ENCODE results near the gene BTNL3.
"Not testable (repeated sequence)": the region's sequence is repeated elsewhere in the genome, so short reads cannot be mapped to it uniquely, and the experiment has no call there.

BTNL3 gene

DNA sequence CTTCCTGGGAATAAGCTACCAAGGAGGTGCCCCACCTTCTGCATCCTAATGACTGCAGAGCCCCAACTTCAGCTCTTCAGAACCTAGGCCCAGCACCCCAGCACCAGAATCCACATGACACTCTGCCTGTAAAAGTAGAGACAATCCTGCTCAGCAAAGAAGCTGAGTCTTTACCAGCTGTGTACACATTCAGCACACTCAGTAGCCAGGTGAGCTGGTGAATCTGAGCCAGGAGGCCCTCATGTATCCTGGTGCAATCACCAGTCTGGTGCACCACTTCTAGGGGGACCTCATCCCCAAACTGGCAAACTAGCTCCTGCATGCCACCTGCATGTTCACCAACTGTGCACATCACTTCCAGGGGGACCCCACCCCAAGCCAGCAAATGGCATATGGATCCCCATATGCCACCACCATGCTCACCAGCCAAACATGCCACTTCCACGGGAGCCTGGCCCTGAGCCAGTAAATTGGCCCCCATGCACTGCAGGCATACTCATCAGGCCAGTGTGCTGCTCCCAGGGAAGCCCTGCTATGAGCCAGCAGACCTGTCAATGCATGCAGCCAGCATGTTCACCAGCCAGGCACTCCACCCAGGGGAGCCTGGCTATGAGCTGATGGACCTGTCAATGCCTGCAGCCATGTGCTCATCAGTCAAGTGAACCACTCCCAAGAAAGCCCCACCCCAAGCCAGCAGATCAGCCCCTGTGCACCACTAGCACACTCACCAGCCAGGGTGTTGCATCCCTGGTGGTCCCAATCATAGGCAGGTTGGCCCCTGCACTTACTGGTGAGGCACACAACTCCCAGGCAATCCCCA lies 35.8 kb downstream of the BTNL3 start:
- no peak for DNase-seq (ENCODE audit: low read depth in 2 of 2, low spot score in 1 of 2)

DNA sequence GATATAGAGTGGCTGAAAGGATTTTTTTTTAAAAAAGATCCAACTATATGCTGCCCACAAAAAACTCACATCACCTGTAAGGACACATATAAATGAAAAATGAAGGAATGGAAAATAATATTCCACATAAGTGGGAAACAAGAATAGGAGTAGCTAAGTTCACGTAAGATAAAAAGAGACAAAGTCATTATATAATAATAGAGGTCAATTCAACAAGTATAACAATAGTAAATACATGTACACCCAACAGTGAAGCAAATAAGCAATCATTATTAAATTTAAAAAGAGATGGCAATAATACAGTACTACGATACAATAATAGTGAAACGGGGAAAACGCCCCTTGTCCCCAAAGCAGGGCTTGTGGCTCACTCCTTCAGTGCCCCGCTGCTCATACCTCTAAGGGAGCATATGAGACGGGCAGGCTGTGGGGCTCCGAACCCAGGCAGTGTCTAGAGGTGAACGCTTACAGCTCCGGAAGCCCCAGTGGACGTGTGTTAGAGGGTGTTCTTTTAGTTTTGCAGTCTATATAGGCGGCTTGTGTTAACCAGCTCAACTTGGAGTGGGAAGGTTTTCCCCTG lies 38.9 kb downstream of the BTNL3 start:
- DNase-seq (ENCODE audit: low read depth in 2 of 2, low spot score in 1 of 2) = no peak

- DNase-seq (ENCODE audit: low read depth in 2 of 2, low spot score in 1 of 2) = no peak
Measured at GRCh38 chr5:181028032-181028819, 39.6 kb downstream of the BTNL3 start.

GRCh38 chr5:181031716-181032115 lies 43.1 kb downstream of the BTNL3 start:
- DNase-seq (ENCODE audit: low read depth in 2 of 2, low spot score in 1 of 2) = no peak

DNA sequence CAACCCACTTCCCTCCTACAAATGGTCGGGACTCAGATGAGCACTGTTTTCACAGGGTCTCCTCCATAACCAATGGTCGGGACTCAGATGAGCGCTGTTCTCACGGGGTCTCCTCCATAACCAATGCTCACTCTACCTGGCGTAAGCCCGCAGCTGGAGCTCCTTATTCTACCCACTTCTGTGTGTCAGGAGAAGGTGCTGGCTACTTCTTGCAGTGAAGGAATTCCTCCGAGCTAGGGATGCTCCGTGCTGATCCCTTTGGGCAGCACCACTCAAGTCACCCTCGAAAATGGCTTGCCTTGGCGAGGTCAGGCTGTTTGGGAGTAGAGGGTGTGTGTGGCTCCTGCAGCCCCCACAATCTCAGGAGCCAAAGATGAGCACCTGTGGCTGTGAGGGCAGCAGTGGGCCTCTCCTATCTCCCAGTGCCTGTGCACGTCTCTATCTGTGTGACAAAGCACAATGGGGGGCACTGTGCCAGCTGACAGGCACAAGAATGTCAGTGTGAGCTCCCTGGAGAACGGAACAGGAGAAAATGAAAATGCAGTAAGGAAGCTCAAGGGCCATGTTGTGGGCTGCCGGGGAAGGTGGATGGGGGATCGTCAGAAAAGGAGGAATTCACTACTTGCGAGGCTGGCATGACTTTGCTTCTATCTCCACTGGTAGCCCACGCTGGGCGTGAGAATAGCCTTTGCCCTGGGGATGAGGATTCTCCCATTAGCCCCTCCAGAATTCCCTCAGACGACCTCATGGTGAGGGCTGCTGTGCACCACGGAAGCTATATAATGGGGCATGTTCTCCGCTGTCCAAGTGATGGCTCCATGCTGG lies 47.6 kb downstream of the BTNL3 start:
- no peak for DNase-seq (ENCODE audit: low read depth in 2 of 2, low spot score in 1 of 2)

GRCh38 chr5:181036816-181037364 lies 48.2 kb downstream of the BTNL3 start:
- no peak for DNase-seq (ENCODE audit: low read depth in 2 of 2, low spot score in 1 of 2)

DNA sequence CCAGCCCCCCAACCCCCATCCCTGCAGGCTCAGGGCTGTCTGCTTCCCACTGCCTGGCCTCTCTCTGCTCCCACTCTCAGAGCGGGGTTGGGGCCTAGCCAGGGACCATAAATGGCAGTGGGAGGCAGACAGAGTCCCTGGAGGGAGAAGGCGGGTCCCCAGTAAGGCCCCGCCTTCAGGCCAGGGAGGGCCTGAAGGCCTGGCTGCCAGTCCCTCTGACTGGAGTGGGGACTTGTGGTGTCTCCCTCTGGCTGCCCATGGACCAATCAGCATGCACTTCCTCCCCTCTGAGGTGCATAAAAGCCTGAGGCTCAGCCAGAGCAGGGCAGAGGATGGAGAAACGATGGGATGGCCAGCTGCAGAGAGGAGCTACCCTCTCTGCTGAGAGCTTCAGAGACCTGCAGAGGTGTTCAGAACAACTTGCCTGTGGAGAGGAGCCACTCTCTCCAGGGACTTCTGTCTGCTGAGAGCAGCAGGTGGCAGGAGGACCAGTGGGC lies 48.8 kb downstream of the BTNL3 start:
- no peak for DNase-seq (ENCODE audit: low read depth in 2 of 2, low spot score in 1 of 2)

- DNase-seq (ENCODE audit: low read depth in 2 of 2, low spot score in 1 of 2) = no peak
Measured at GRCh38 chr5:181039471-181039870, 50.8 kb downstream of the BTNL3 start.

- no peak for DNase-seq (ENCODE audit: low read depth in 2 of 2, low spot score in 1 of 2)
Measured at GRCh38 chr5:181039931-181040630, 51.4 kb downstream of the BTNL3 start, which contains the start of gene BTNL9. Gene BTNL9 (plus strand): TSS chr5:181040266. CDS start chr5:181045490, 5,224 bp downstream.

DNA sequence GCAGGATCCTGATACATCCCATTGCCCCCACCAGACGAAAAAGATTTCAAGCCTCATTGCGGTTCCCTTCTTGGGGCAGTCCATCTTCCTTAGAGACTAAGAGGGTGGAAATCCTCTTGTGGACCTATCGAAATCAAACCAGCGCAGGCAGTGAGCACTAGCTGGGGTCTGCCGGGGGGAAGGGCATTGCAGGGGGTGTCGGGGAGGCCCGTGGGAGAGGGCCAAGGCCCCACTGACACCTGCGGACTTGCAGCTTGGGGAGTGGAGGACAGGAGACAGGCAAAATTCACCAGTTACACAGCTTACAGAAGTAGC lies 51.9 kb downstream of the BTNL3 start:
- no peak for DNase-seq (ENCODE audit: low read depth in 2 of 2, low spot score in 1 of 2)

GRCh38 chr5:181041043-181041442 lies 52.4 kb downstream of the BTNL3 start:
- no peak for DNase-seq (ENCODE audit: low read depth in 2 of 2, low spot score in 1 of 2)

DNA sequence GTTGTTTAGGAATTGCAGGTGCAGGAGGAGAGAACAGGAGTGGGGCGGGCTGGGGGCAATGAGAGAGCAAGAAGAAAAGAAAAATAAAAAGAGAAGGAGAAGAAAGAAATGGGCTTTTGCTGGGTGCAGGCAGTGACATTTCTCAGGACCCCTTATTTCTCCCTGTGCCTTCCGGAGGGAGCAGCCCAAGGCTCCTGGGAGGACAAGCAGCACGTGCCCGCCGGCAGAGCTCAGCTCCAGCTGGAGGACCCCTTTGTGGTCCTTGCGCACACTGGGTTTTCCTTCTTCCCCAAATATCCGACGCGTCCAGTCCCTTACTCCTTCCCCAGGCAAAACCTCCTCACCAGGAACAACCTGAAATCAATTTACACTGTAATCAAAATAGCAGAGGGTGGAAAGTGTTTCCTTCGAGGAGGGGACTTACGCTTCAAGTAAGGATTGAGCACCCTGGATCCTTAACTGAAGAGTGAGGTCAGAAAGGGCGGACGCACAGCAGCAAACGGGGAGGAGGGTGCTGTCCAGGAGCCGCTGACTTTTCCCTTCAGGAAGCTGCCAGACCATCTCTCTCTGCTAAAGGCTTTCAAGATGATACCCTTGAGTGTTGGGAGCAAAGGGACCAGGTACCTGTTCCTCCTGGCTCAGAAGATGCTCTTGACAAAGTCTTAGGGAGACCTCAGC lies 53.5 kb downstream of the BTNL3 start:
- no peak for DNase-seq (ENCODE audit: low read depth in 2 of 2, low spot score in 1 of 2)

- no peak for DNase-seq (ENCODE audit: low read depth in 2 of 2, low spot score in 1 of 2)
Measured at GRCh38 chr5:181042722-181043121, 54.1 kb downstream of the BTNL3 start.

DNA sequence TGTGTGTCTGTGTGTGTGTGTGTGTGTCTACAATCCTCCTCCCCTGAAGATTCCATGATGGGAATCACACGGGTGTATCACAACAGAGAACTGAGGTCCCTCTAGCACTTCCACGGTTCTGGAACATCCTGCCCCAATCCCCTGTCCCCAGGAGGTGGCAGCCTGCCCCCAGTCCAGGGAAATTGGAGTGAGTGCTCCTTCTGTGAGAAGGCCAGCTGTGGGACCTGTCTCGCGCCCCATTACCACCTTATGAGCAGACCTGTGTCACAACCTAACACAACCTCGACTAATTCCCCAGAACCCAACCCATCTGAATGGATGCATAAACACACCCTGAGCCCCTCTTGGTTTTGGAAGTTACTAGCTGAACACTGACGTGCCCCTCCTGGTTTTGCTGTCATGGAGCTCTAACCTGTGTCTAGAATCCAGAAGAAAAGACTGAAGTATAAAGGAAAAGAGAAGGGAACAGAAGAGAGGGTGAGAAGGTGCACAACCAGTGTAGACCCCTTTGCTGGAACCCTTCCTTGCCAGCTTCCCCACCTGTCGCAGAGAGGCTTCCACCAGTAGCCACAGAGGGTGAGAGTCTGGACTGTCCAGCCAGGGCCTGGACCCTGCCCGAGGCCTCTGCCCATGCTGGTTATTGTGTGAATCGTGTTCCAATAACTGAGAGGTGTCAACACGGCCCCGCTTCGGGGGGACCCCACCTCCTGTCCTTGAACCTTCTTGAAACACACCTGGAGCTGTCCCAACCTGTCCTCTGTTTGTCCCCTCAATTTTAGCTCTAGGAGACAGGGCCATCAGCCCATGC lies 54.8 kb downstream of the BTNL3 start:
- no peak for DNase-seq (ENCODE audit: low read depth in 2 of 2, low spot score in 1 of 2)

DNA sequence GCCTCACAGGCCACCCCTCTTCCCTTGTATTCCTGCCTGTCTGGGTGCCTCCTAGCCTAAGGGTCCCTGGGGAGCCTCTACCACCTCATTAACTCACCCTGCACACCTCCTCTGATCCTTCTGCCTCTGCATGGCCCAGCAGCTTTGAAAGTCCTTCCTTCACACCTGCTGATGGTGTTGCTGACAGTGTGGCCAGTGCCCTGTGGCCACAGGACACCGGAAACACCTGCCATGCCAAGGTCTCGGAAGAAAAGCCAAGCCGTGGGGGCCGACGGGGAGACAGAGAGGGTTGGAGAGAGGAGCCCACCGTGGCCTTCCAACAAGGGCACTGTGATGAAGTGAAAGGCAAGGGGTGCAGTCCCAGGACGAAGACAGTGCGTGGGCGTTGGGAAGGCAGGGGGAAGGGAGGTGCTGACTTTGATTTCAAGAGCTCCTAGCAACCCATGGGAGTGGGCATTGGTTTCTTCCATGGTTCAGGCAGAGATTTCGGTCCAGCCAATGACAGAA lies 55.5 kb downstream of the BTNL3 start:
- no peak for DNase-seq (ENCODE audit: low read depth in 2 of 2, low spot score in 1 of 2)

- no peak for DNase-seq (ENCODE audit: low read depth in 2 of 2, low spot score in 1 of 2)
Measured at GRCh38 chr5:181044662-181045305, 56.1 kb downstream of the BTNL3 start.

DNA sequence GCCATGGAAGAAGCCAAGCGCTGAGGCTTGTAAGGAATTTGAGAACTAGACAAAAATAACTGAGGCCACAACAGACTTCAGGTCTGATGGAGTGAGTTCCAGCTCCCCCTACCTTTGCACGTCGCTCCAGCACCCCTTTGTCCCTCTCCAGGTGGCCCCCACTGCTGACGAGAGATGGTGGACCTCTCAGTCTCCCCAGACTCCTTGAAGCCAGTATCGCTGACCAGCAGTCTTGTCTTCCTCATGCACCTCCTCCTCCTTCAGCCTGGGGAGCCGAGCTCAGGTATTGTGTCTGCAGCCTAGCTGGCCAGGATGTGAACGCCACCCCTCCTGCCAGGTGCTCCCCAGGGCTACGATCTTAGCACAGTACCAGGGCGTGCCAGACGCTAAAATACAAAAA lies 56.7 kb downstream of the BTNL3 start:
- DNase-seq (ENCODE audit: low read depth in 2 of 2, low spot score in 1 of 2) = no peak

GRCh38 chr5:181045857-181046256 lies 57.2 kb downstream of the BTNL3 start:
- DNase-seq (ENCODE audit: low read depth in 2 of 2, low spot score in 1 of 2) = not testable (repeated sequence)
